IPS-15b (cell line): ENCODE data around the gene LAMB1.

Experiments
- H3K27me3 ChIP-seq: one replicate; pipeline ENCODE4 v1.6.1; 2013; ENCODE audit warnings: low read length; ENCODE audit not compliant: control insufficient read depth, insufficient read depth
- H3K36me3 ChIP-seq: one replicate; pipeline ENCODE4 v1.6.1; 2013; ENCODE audit warnings: low read length; ENCODE audit not compliant: control insufficient read depth, insufficient read depth
- H3K4me1 ChIP-seq: one replicate; pipeline ENCODE4 v1.6.1; 2013; ENCODE audit warnings: mild to moderate bottlenecking, low read length; ENCODE audit not compliant: control insufficient read depth, insufficient read depth
- H3K4me3 ChIP-seq: one replicate; pipeline ENCODE4 v1.5.1; 2013; ENCODE audit warnings: low read depth, low read length
- H3K9ac ChIP-seq: one replicate; pipeline ENCODE4 v1.6.1; 2013; ENCODE audit warnings: low read depth, mild to moderate bottlenecking, low read length
- H3K9me3 ChIP-seq: one replicate; pipeline ENCODE4 v1.6.1; 2013; ENCODE audit warnings: mild to moderate bottlenecking, low read length; ENCODE audit not compliant: control insufficient read depth, insufficient read depth

The LAMB1 gene

GRCh38 chr7:107874605-107875446 lies 128.1 kb downstream of the LAMB1 start:
- no peaks in the 10 kb centered on the region for H3K36me3 ChIP-seq
- no peak overlapping the region for H3K4me3 ChIP-seq
- H3K4me1 ChIP-seq, result no peaks in the 10 kb centered on the region
- no peaks in the 10 kb centered on the region for H3K9me3 ChIP-seq
- no peak overlapping the region for H3K9ac ChIP-seq
- no peaks in the 10 kb centered on the region for H3K27me3 ChIP-seq

GRCh38 chr7:107874111-107874510 lies 128.8 kb downstream of the LAMB1 start:
- no peak overlapping the region for H3K4me3 ChIP-seq
- H3K9me3 ChIP-seq, result no peaks in the 10 kb centered on the region
- H3K4me1 ChIP-seq, result no peaks in the 10 kb centered on the region
- no peaks in the 10 kb centered on the region for H3K36me3 ChIP-seq
- H3K27me3 ChIP-seq, result no peaks in the 10 kb centered on the region
- H3K9ac ChIP-seq, result no peak overlapping the region
